Measurements from ENCODE around the gene NIM1K. TPM values are rescaled to one million over a fixed set of nuclear protein-coding genes. Genes with fewer than 3 reads are reported as not detected.

Gene NIM1K
- total and polyA plus RNA-seq, 10 of the 15 experiments (the other 5 are each of a cell fraction or from before 2014, with no cell fraction given): 0.27 to 1.7 (median 0.66) TPM

GRCh38 chr5:43227655-43228054 lies 35.6 kb downstream of the NIM1K start:
- SMC1A ChIA-PET (ENCODE audit: uncharacterized antibody, unreplicated experiment): interaction anchor here (0.6 to 4.5 kb wide), 5 partner anchors 20 to 162 kb away, joined by 3 to 32 read pairs (median 3); no protein-coding TSS in a partner anchor
- intact Hi-C loops (cut with micrococcal nuclease; ENCODE audit: unreplicated experiment) (loop anchor here (1.0 kb wide), 2 partner anchors 79 to 162 kb away; no protein-coding TSS in a partner anchor), in situ Hi-C loops (cut with MboI) (loop anchor here (5.0 kb wide), 1 partner anchor 160 kb away; no protein-coding TSS in a partner anchor)
- no peak for DNase-seq (ENCODE audit: low read depth, low spot score)
- Histone ChIP-seq H3K9ac (ENCODE audit: control insufficient read depth, insufficient read depth, low read length) (no peak overlapping the region), H3K27ac (ENCODE audit: control insufficient read depth, insufficient read depth) (no peak overlapping the region), H3K9me3 (replicated peaks; ENCODE audit: control insufficient read depth, insufficient read depth, low read length) (no peaks in the 10 kb centered on the region), H3K36me3 (ENCODE audit: control insufficient read depth in 2 of 2, insufficient read depth in 2 of 2, low read length in 1 of 2) (no peaks in the 10 kb centered on the region), H3K4me1 (ENCODE audit: control insufficient read depth, insufficient read depth, low read length) (no peaks in the 10 kb centered on the region), H3K27me3 (replicated peaks in 1 of 2; ENCODE audit: control insufficient read depth in 2 of 2, insufficient read depth in 2 of 2, low read length in 1 of 2) (no peaks in the 10 kb centered on the region), H3K79me2 (ENCODE audit: control insufficient read depth, insufficient read depth, low read length) (no peaks in the 10 kb centered on the region), H3K4me3 (no peak overlapping the region), H4K20me1 (ENCODE audit: control insufficient read depth, insufficient read depth) (no peaks in the 10 kb centered on the region), H3K4me2 (ENCODE audit: control insufficient read depth, insufficient read depth) (no peak overlapping the region), H2AFZ (ENCODE audit: control insufficient read depth, low read depth, low read length) (peak overlapping the region; percentile 48)
- RAD21 ChIA-PET (ENCODE audit: unreplicated experiment): interaction anchor here (1.1 to 1.9 kb wide), 3 partner anchors 86 to 162 kb away, joined by 5 to 9 read pairs (median 8); no protein-coding TSS in a partner anchor
- FAIRE-seq: no peak
- BruUV-seq (replicated peaks): no TSS peak
- WGBS (ENCODE audit: insufficient coverage, insufficient replicate concordance, low lambda C conversion rate, missing lambda C conversion rate): 0% methylated on average over 1 of the region's 1 CpG
- POLR2A ChIA-PET: interaction anchor here (0.6 kb wide), 1 partner anchor 79 kb away, joined by 6 read pairs; no protein-coding TSS in a partner anchor
- CTCF ChIA-PET: interaction anchor here (0.7 to 6.0 kb wide), 5 partner anchors 78 to 257 kb away, joined by 3 to 52 read pairs (median 10); partner anchors contain the start of genes TMEM267 and ZNF131
- ATAC-seq: peak; percentile 18; the same call in 1 of the 3 replicates
- TF ChIP-seq MEF2A (IDR thresholded peaks at IDR 0.05; ENCODE audit: insufficient read depth, low read depth, low read length) (no peak), HDAC2 (IDR thresholded peaks at IDR 0.05) (no peak), IKZF1 (conservative IDR thresholded peaks at IDR 0.05) (peak; percentile 24; the same call in 1 of the 2 replicates), ATF2 (IDR thresholded peaks at IDR 0.05; ENCODE audit: low read length) (no peak; the same call in 1 of the 2 replicates), ZBTB4 (CRISPR knock-in tag; IDR thresholded peaks at IDR 0.05) (no peak), NBN (IDR thresholded peaks at IDR 0.05) (no peak), RAD21 (IDR thresholded peaks at IDR 0.05; ENCODE audit: insufficient read depth, low read depth, low read length) (peak; percentile 72), ATF7 (IDR thresholded peaks at IDR 0.05; ENCODE audit: low read depth) (peak; percentile 68), CHD2 (IDR thresholded peaks at IDR 0.05; ENCODE audit: borderline replicate concordance, low read depth, low read length) (no peak), TBL1XR1 (IDR thresholded peaks at IDR 0.05; ENCODE audit: low read depth, low read length) (no peak), SREBF1 (IDR thresholded peaks at IDR 0.05; ENCODE audit: low read length) (no peak), TCF12 (IDR thresholded peaks at IDR 0.05; ENCODE audit: low read depth, low read length) (no peak), ZSCAN29 (IDR thresholded peaks at IDR 0.05) (no peak), NFYB (IDR thresholded peaks at IDR 0.05; ENCODE audit: insufficient read depth, low read depth, low read length) (no peak), MLLT1 (IDR thresholded peaks at IDR 0.05) (no peak), CBX3 (IDR thresholded peaks at IDR 0.05; ENCODE audit: borderline replicate concordance, low read depth) (no peak), TAF1 (IDR thresholded peaks at IDR 0.05; ENCODE audit: borderline replicate concordance, low read depth, low read length) (no peak), MXI1 (IDR thresholded peaks at IDR 0.05; ENCODE audit: low read depth, low read length) (no peak)
- TF ChIP-seq, protein P1, sequence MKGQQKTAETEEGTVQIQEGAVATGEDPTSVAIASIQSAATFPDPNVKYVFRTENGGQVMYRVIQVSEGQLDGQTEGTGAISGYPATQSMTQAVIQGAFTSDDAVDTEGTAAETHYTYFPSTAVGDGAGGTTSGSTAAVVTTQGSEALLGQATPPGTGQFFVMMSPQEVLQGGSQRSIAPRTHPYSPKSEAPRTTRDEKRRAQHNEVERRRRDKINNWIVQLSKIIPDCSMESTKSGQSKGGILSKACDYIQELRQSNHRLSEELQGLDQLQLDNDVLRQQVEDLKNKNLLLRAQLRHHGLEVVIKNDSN (IDR thresholded peaks at IDR 0.05; ENCODE audit: borderline replicate concordance, extremely low read length, insufficient read depth, low read depth, low read length): no peak
